Anterior cingulate cortex (tissue), 58 donors: ENCODE data around the gene RPL22L1.
A peak's percentile ranks its signal among the peaks of the same experiment; 100 is the strongest.
"Not testable (repeated sequence)": the region's sequence is repeated elsewhere in the genome, so short reads cannot be mapped to it uniquely, and the experiment has no call there.

ENCODE experiments used
- DNase-seq, 58 donors: peaks; one replicate each; lab custom pipeline; 2025; lab: John Stamatoyannopoulos, UW

Gene RPL22L1

GRCh38 chr3:170869645-170870593 lies at the start of gene RPL22L1:
RPL22L1 (minus strand) TSS chr3:170870195; CDS start chr3:170870167, 28 bp downstream.
- DNase-seq, result no peak

GRCh38 chr3:170918715-170919114 lies 48.7 kb upstream of the RPL22L1 start:
- DNase-seq, result no peak

- DNase-seq, result no peak
Measured at GRCh38 chr3:170914690-170915089, 44.7 kb upstream of the RPL22L1 start.

GRCh38 chr3:170914212-170914611 lies 44.2 kb upstream of the RPL22L1 start:
- no peak for DNase-seq

- no peak for DNase-seq
Measured at GRCh38 chr3:170911051-170911450, 41.1 kb upstream of the RPL22L1 start.

GRCh38 chr3:170910542-170910941 lies 40.5 kb upstream of the RPL22L1 start:
- no peak for DNase-seq

GRCh38 chr3:170909129-170909903 lies 39.3 kb upstream of the RPL22L1 start:
- DNase-seq, result peak in 1 of 58 donors; percentile 18

- DNase-seq, result peak; percentile 12 to 96 (median 88)
Measured at GRCh38 chr3:170908235-170909116, 38.5 kb upstream of the RPL22L1 start, which contains the start of gene EIF5A2. EIF5A2 (minus strand) TSS chr3:170908637; CDS start chr3:170907806, 831 bp downstream.

- peak in 6 of 58 donors; percentile 1 to 37 (median 10) for DNase-seq
Measured at GRCh38 chr3:170907637-170908234, 37.7 kb upstream of the RPL22L1 start.

- no peak for DNase-seq
Measured at GRCh38 chr3:170905862-170906261, 35.9 kb upstream of the RPL22L1 start.

GRCh38 chr3:170903123-170903522 lies 33.1 kb upstream of the RPL22L1 start:
- DNase-seq, result no peak

GRCh38 chr3:170899455-170899854 lies 29.5 kb upstream of the RPL22L1 start:
- no peak for DNase-seq

GRCh38 chr3:170897978-170898377 lies 28.0 kb upstream of the RPL22L1 start:
- DNase-seq, result no peak

GRCh38 chr3:170897199-170897598 lies 27.2 kb upstream of the RPL22L1 start:
- DNase-seq, result not testable (repeated sequence)

GRCh38 chr3:170896781-170897180 lies 26.8 kb upstream of the RPL22L1 start:
- DNase-seq, result no peak

GRCh38 chr3:170896333-170896732 lies 26.3 kb upstream of the RPL22L1 start:
- not testable (repeated sequence) for DNase-seq

- no peak for DNase-seq
Measured at GRCh38 chr3:170893895-170894294, 23.9 kb upstream of the RPL22L1 start.

- DNase-seq, result no peak
Measured at GRCh38 chr3:170889630-170890029, 19.6 kb upstream of the RPL22L1 start.

GRCh38 chr3:170889132-170889531 lies 19.1 kb upstream of the RPL22L1 start:
- no peak for DNase-seq
